ENCODE results near the gene MPP3. TPM values are rescaled to one million over a fixed set of nuclear protein-coding genes. Genes with fewer than 3 reads are reported as not detected.

The MPP3 gene
- total and polyA plus RNA-seq, 2 of the 4 experiments (the other 2 are of a cell fraction) = 5.7 to 11.9 TPM

GRCh38 chr17:43771463-43771862, 61.5 kb downstream of the MPP3 start:
- peaks cover 53% of the 10 kb centered on the region for H3K36me3 ChIP-seq (ENCODE audit: control insufficient read depth, insufficient read depth, low read length)

More at GRCh38 chr17:43771463-43771862, 61.5 kb downstream of the MPP3 start:
- dilution Hi-C loops (cut with HindIII; ENCODE audit: low sequenced_read_pairs, unreplicated experiment) (no loop called here), intact Hi-C loops (cut with micrococcal nuclease) (no loop called here), in situ Hi-C loops (cut with MboI; ENCODE audit: low sequenced_read_pairs) (no loop called here)
- CTCF ChIA-PET = interaction anchor here (1.0 kb wide), 1 partner anchor 77 kb away, joined by 3 read pairs; no protein-coding TSS in a partner anchor
- H3K4me2 ChIP-seq (ENCODE audit: low read depth, low read length) = no peak overlapping the region
- TF ChIP-seq USF2 (IDR thresholded peaks at IDR 0.05; ENCODE audit: low read depth, low read length) = no peak
- H4K20me1 ChIP-seq (ENCODE audit: insufficient read depth, low read length) = peaks cover 23% of the 10 kb centered on the region
- no peak overlapping the region for H3K14ac ChIP-seq (replicated peaks; ENCODE audit: low read depth, low read length)
- H3K4me3 ChIP-seq (ENCODE audit: insufficient read depth, low read depth, low read length) = no peak overlapping the region
- H2BK15ac ChIP-seq (ENCODE audit: low read depth, low read length) = no peak overlapping the region
- DNase-seq = no peak
- H2AFZ ChIP-seq (replicated peaks; ENCODE audit: low read length, poor library complexity) = no peak overlapping the region
- H3K9ac ChIP-seq (ENCODE audit: low read depth, low read length) = no peak overlapping the region
- H3K9me3 ChIP-seq (ENCODE audit: control insufficient read depth, insufficient read depth, low read length) = no peaks in the 10 kb centered on the region
- POLR2A ChIA-PET (ENCODE audit: unreplicated experiment) = no interaction called here
- peaks cover 21% of the 10 kb centered on the region for H3K9me1 ChIP-seq (ENCODE audit: insufficient read depth, low read length)
- H3K23ac ChIP-seq (ENCODE audit: low read depth, low read length) = no peak overlapping the region
- 100% methylated on average over 1 of the region's 9 CpGs; no CpG with 5 or more reads in 1 of the 2 experiments for WGBS, 2 experiments (ENCODE audit: extremely low coverage in 2 of 2, insufficient read length in 1 of 2)
- H4K5ac ChIP-seq (ENCODE audit: low read depth, low read length) = no peak overlapping the region
- H3K79me1 ChIP-seq (ENCODE audit: low read depth in 1 of 2, low read length in 2 of 2) = peaks cover 16 to 45% of the 10 kb centered on the region in 2 experiments; a peak in 3 of 4 replicates
- H2BK120ac ChIP-seq (ENCODE audit: low read depth, low read length) = no peak overlapping the region
- H2AK5ac ChIP-seq (ENCODE audit: low read depth, low read length) = no peak overlapping the region
- no peak overlapping the region for H2BK20ac ChIP-seq (ENCODE audit: low read depth, low read length)
- no peak overlapping the region for H4K8ac ChIP-seq (ENCODE audit: low read depth in 2 of 2, low read length in 2 of 2)
- no peak for ATAC-seq (ENCODE audit: low read depth)
- no peak overlapping the region for H3K18ac ChIP-seq (ENCODE audit: low read depth, low read length)
- no peaks in the 10 kb centered on the region for H3K4me1 ChIP-seq (ENCODE audit: control insufficient read depth, insufficient read depth, low read length)
- H2BK5ac ChIP-seq (ENCODE audit: low read depth, low read length, poor library complexity, severe bottlenecking) = no peak overlapping the region
- no TSS peak for BruUV-seq (replicated peaks)
- no peak overlapping the region for H3K27ac ChIP-seq (ENCODE audit: insufficient read depth, low read length)
- H3K27me3 ChIP-seq (ENCODE audit: control insufficient read depth, insufficient read depth, low read length) = no peaks in the 10 kb centered on the region
- no peak overlapping the region for H3K4ac ChIP-seq (ENCODE audit: low read depth, low read length)
- no peak overlapping the region for H2AK9ac ChIP-seq (replicated peaks; ENCODE audit: low read depth, low read length, poor library complexity)
- H4K91ac ChIP-seq (ENCODE audit: insufficient read depth, low read depth, low read length) = no peak overlapping the region
- no peak overlapping the region for H3K56ac ChIP-seq (ENCODE audit: extremely low read depth, insufficient read depth, low read length)
